DND-41 (cell line): Measurements from ENCODE around the gene VPS35L.

Experiments
- CTCF ChIP-seq: IDR thresholded peaks from 2 replicates; pipeline ENCODE4 v1.5.1; 2012; ENCODE audit warnings: borderline replicate concordance, low read length, moderate library complexity, mild to moderate bottlenecking; ENCODE audit not compliant: poor library complexity, severe bottlenecking; ENCODE audit errors: extremely low read depth
- EZH2 ChIP-seq: IDR thresholded peaks from 3 replicates; pipeline ENCODE4 v1.6.1; 2012; ENCODE audit warnings: borderline replicate concordance, low read depth, mild to moderate bottlenecking, moderate library complexity, low read length, inconsistent platforms; ENCODE audit not compliant: severe bottlenecking

GRCh38 chr16:19563377-19563776 is 7.9 kb downstream of the VPS35L start:
- TF ChIP-seq CTCF (no peak), EZH2 (no peak)
